SK-N-MC (cell line): ENCODE data around the gene AKAP3.

ENCODE experiments used
- DNase-seq: peaks from one replicate; pipeline ENCODE4 v3.0.0-alpha.2; 2011; ENCODE audit warnings: low read depth, low spot score
- H3K27ac ChIP-seq: fragments of 200-600 bp; sonication (generic); 2 replicates; pipeline ENCODE4 v1.5.1; 2016; ENCODE audit warnings: mixed run types
- H3K36me3 ChIP-seq: fragments of 200-600 bp; sonication (generic); 2 replicates; pipeline ENCODE4 v1.6.1; 2017; ENCODE audit warnings: antibody characterized with exemption, low read length, mixed read lengths; ENCODE audit not compliant: insufficient read depth
- H3K4me3 ChIP-seq: fragments of 200-600 bp; sonication (generic); 2 replicates; pipeline ENCODE4 v1.5.1; 2016
- H3K9ac ChIP-seq: fragments of 200-600 bp; sonication (generic); 2 replicates; pipeline ENCODE4 v1.8.0; 2017; ENCODE audit warnings: mixed run types, mixed read lengths; ENCODE audit not compliant: insufficient read length
- H3K9me3 ChIP-seq: fragments of 200-600 bp; sonication (generic); 2 replicates; pipeline ENCODE4 v1.6.1; 2017; ENCODE audit warnings: low read depth, mild to moderate bottlenecking, antibody characterized with exemption, low read length, moderate library complexity, mixed read lengths
- EZH2 ChIP-seq: fragments of 200-600 bp; sonication (generic); IDR thresholded peaks from one replicate; pipeline ENCODE4 v1.6.1; 2017; ENCODE audit warnings: antibody characterized with exemption
- FOXP2 ChIP-seq: optimal IDR thresholded peaks from 2 replicates; pipeline ENCODE3; 2011; ENCODE audit warnings: mild to moderate bottlenecking, moderate library complexity; ENCODE audit not compliant: insufficient read depth; ENCODE audit errors: extremely low read length, control extremely low read depth
- POLR2AphosphoS5 ChIP-seq: IDR thresholded peaks from 2 replicates; pipeline ENCODE4 v1.6.1; 2012; ENCODE audit warnings: mild to moderate bottlenecking, low read depth, low read length, borderline replicate concordance

The AKAP3 gene

DNA sequence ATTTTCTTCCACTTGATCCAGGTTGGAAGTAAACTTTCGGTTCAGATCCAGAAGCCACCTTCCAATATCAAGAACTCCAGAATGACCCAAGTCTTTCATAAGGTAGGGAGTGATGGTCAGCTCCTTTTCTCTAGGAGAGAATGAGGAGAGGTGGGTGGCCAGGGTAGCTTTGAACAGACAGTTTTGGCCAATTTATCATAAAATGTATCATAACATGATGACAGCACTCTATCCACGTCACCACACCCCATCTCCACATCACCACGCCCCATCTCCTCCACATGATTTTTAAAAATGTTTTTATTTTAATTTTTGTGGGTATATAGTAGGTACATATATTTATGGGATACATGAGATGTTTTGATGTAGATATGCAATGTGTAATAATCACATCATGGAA lies 59.9 kb downstream of the AKAP3 start:
- H3K4me3 ChIP-seq = no peak overlapping the region
- no peak for DNase-seq
- TF ChIP-seq EZH2 (no peak), POLR2AphosphoS5 (no peak)
- H3K9me3 ChIP-seq = no peaks in the 10 kb centered on the region
- no peaks in the 10 kb centered on the region for H3K36me3 ChIP-seq
- no peak overlapping the region for H3K9ac ChIP-seq
- no peak overlapping the region for H3K27ac ChIP-seq

DNA sequence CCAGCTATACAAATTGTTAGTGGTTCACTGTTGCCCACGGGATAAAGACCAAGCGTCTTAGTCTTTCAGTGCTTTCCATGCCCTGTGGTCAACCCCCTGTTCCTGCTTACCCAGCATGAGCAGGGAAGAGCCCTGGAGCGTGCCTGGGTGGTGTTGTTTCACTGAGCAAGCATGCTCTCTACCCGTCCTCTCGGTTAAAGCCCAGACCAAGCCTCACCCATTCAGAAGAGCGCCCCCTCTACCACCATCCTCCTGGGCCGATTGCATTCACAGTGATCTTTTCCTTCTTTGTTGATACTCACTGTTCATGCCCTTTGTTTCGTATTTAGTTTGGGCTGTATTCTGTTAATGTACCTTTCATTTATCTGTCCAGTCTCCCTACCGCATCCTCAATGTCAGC lies 61.7 kb downstream of the AKAP3 start:
- no peak overlapping the region for H3K9ac ChIP-seq
- H3K27ac ChIP-seq = no peak overlapping the region
- DNase-seq = no peak
- no peak overlapping the region for H3K4me3 ChIP-seq
- TF ChIP-seq EZH2 = no peak
- TF ChIP-seq FOXP2 = no peak
- no peak for TF ChIP-seq POLR2AphosphoS5
- H3K36me3 ChIP-seq = no peaks in the 10 kb centered on the region
- no peaks in the 10 kb centered on the region for H3K9me3 ChIP-seq

DNA sequence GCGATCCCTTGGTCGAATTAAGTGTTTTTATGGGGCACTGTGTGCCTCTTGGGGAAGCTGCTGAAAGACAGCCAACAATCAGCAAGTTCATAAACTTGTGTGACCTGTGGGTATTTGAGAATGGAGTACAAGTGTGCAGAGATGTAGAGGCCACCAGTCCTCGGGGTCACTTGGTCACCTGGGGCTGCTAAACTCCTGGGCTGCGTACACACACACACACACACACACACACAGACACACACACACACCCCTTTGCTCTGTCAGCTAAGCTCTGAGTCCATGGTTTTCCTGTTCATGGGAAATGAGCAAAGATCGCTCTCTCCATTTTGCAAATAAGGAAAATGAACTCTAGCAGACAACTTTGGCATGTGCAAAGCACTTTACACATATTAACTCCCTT lies 62.4 kb downstream of the AKAP3 start:
- no peak overlapping the region for H3K27ac ChIP-seq
- DNase-seq = no peak

DNA sequence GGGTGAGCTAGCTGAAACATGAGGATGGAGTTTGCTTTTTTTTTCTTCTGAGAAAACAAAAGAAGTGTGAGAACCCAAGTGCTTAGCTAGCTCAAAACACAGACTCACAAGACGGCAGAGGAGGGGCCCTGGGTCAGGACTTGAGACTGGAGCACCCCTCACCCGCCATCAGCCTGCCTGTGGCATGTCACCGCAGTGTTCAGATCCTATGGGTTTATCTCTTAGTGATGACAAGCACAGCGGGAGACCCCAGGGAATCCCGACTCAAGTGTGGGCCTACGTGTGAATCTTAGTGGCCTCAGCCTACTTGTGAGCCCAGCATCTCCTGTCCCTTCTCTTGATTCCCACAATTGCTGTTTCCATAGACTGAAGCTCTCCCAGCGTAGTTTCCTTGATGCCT lies 64.0 kb downstream of the AKAP3 start:
- TF ChIP-seq EZH2 (no peak), POLR2AphosphoS5 (no peak), FOXP2 (no peak)
- no peaks in the 10 kb centered on the region for H3K36me3 ChIP-seq
- H3K4me3 ChIP-seq = no peak overlapping the region
- no peak for DNase-seq
- H3K27ac ChIP-seq = no peak overlapping the region
- H3K9ac ChIP-seq = no peak overlapping the region
- H3K9me3 ChIP-seq = no peaks in the 10 kb centered on the region

More for the DNA sequence above, 62.4 kb downstream of the AKAP3 start:
- no peaks in the 10 kb centered on the region for H3K9me3 ChIP-seq
- no peak overlapping the region for H3K4me3 ChIP-seq
- no peak for TF ChIP-seq FOXP2
- no peak for TF ChIP-seq EZH2
- TF ChIP-seq POLR2AphosphoS5 = no peak
- H3K9ac ChIP-seq = no peak overlapping the region
- no peaks in the 10 kb centered on the region for H3K36me3 ChIP-seq

DNA sequence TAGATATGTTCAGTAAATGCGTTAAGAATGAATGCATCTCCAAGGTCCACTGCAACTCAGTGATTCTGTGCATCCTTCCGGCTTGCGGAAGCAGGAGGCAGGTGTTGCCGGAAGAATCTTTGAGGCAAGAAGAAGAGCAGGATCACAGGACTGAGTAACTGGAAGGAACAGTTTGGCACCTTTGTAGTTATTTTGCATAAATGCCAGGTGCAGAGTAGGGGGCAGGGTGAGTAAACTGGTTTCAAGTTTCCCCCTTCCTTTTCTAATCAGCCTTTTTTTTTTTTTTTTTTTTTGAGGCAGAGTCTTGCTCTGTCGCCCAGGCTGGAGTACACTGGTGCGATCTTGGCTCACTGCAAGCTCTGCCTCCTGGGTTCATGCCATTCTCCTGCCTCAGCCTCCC lies 64.6 kb downstream of the AKAP3 start:
- no peaks in the 10 kb centered on the region for H3K9me3 ChIP-seq
- no peaks in the 10 kb centered on the region for H3K36me3 ChIP-seq
- no peak overlapping the region for H3K27ac ChIP-seq
- no peak overlapping the region for H3K4me3 ChIP-seq
- no peak for DNase-seq
- no peak overlapping the region for H3K9ac ChIP-seq
- TF ChIP-seq FOXP2 (no peak), POLR2AphosphoS5 (no peak), EZH2 (no peak)

DNA sequence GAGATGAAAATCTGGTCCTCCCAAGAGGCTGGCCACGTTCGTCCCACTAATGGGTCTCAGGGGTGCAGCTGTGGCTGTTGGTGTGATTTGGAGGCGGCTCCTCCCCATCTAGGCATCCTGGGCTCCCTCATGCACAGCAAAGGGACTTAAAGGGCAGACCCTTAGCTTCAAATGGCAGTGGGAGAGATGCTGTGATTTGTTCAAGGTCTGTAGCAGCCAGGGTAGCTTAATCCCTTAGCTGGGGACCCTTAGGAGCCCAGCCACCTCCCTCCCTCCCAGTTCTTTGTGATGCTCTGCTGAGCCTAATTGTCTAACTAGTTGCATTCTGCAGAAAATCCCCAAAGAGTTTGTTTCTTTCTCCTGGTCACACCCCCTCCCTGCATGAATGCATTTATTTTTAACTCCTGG lies 68.6 kb downstream of the AKAP3 start:
- H3K9ac ChIP-seq = no peak overlapping the region
- H3K27ac ChIP-seq = no peak overlapping the region
- no peak overlapping the region for H3K4me3 ChIP-seq
- no peaks in the 10 kb centered on the region for H3K36me3 ChIP-seq
- no peaks in the 10 kb centered on the region for H3K9me3 ChIP-seq
- no peak for DNase-seq
- TF ChIP-seq FOXP2 = no peak
- no peak for TF ChIP-seq EZH2
- TF ChIP-seq POLR2AphosphoS5 = no peak

DNA sequence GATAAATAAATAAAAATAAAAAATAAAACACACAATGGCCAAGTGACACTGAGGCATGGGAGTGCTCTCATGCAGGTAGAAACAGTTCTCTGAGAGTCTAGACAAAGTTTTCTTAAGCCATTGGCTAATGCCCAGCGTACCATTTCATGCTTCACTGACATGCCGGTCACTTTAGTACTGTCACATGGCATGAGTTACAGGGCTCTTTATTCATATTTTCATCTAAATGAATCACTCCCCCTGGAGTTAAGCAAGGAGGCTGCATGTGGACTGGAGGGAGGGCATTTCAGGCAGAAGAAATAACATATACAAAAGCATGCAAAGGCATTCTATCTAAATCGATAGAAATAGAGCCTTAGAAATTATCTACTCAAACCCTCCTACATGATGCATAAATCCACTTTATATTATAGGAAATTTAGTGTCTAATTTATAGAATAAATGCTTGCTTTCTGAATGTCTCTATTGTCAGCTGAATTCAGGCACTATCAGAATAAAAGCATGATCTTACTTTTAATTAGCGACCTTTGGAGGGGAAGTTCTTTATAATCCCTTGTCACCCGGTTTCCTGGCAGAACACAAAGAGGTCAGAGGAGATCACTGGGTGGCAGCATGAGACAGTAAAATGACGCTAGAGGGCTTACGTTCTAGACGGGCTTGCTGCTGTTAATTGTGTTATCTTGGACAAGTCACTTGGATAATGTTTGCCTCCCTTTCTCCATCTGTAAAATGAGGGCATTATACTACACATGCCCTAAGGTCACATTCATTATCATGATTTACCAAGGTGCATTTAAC lies 69.3 kb downstream of the AKAP3 start:
- no peak overlapping the region for H3K4me3 ChIP-seq
- no peaks in the 10 kb centered on the region for H3K36me3 ChIP-seq
- H3K9me3 ChIP-seq = no peaks in the 10 kb centered on the region
- no peak for DNase-seq
- no peak for TF ChIP-seq EZH2
- no peak for TF ChIP-seq FOXP2
- no peak for TF ChIP-seq POLR2AphosphoS5
- no peak overlapping the region for H3K27ac ChIP-seq
- H3K9ac ChIP-seq = no peak overlapping the region

DNA sequence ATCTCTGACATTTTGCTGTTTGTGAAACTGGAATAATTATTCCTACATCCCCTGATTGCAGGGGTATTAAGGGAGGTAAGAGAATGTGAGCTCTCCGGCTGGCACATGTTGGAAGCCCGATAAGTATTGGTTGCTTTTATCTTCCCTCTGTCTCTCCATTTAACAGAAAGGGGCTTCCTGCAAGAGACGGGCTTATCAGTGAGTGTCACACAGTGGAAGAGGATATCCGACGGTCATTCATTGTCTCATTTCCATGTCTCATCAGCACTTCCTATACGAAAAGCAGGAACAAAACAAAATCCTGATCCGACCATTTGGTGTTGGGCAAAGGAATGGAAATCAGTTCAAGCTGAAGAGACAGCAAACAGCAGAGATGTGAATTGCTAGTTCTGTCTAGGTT lies 76.2 kb downstream of the AKAP3 start:
- Histone ChIP-seq H3K36me3 (no peaks in the 10 kb centered on the region), H3K4me3 (no peak overlapping the region), H3K9me3 (no peaks in the 10 kb centered on the region), H3K27ac (no peak overlapping the region), H3K9ac (no peak overlapping the region)
- no peak for DNase-seq
- TF ChIP-seq EZH2 (no peak), FOXP2 (no peak), POLR2AphosphoS5 (no peak)

DNA sequence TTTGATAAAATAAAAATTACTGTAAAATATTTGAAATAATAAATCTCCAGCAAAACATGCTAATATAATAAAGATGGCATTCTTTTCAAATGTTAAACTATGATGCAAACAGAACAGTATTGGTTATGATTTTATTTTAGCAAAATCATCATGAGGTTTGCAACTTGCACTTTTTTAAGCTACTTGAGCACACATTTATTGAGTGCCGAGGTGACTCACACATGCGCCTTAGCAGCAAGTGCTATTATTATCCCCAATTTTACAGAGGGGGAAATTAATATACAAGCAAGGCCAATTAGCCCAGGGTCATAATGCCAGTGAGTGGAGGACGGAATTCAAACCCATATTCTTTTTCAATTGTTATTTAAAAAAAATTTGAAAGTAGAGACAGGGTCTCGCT lies 79.6 kb downstream of the AKAP3 start:
- TF ChIP-seq EZH2 = no peak
- TF ChIP-seq POLR2AphosphoS5 = no peak
- TF ChIP-seq FOXP2 = no peak
- Histone ChIP-seq H3K27ac (no peak overlapping the region), H3K36me3 (no peaks in the 10 kb centered on the region), H3K9me3 (no peaks in the 10 kb centered on the region), H3K9ac (no peak overlapping the region), H3K4me3 (no peak overlapping the region)
- no peak for DNase-seq
